Measurements from ENCODE around the gene GOLGA6L1.
"Not testable (repeated sequence)": the region's sequence is repeated elsewhere in the genome, so short reads cannot be mapped to it uniquely, and the experiment has no call there.

Gene GOLGA6L1

GRCh38 chr15:23136722-23137121, at the start of gene GOLGA6L1:
Gene GOLGA6L1, minus strand, starts transcription at chr15:23136822. Its CDS starts 91 bp downstream, at chr15:23136731.
- H3K27ac ChIP-seq = not testable (repeated sequence)

GRCh38 chr15:23181201-23181600, 44.6 kb upstream of the GOLGA6L1 start:
- not testable (repeated sequence) for H3K27ac ChIP-seq

GRCh38 chr15:23180547-23180927, 43.9 kb upstream of the GOLGA6L1 start:
- not testable (repeated sequence) for H3K27ac ChIP-seq

- not testable (repeated sequence) for H3K27ac ChIP-seq
Observed at GRCh38 chr15:23179768-23180546, 43.3 kb upstream of the GOLGA6L1 start.

- not testable (repeated sequence) for H3K27ac ChIP-seq
Observed at GRCh38 chr15:23176683-23177082, 40.1 kb upstream of the GOLGA6L1 start.

GRCh38 chr15:23175606-23176005, 39.0 kb upstream of the GOLGA6L1 start:
- not testable (repeated sequence) for H3K27ac ChIP-seq

GRCh38 chr15:23174609-23175140, 38.1 kb upstream of the GOLGA6L1 start:
- not testable (repeated sequence) for H3K27ac ChIP-seq

GRCh38 chr15:23132787-23133186, 3.8 kb downstream of the GOLGA6L1 start:
- not testable (repeated sequence) for H3K27ac ChIP-seq

GRCh38 chr15:23118208-23118607, 18.4 kb downstream of the GOLGA6L1 start:
- TF ChIP-seq ZFX (IDR thresholded peaks at IDR 0.05) (no peak), CTCF (conservative IDR thresholded peaks at IDR 0.05) (no peak)
- H3K27ac ChIP-seq = no peak overlapping the region

GRCh38 chr15:23095796-23096195, 40.8 kb downstream of the GOLGA6L1 start:
- H3K27ac ChIP-seq = no peak overlapping the region

GRCh38 chr15:23083115-23083514, 53.5 kb downstream of the GOLGA6L1 start:
- no peak for TF ChIP-seq CTCF (conservative IDR thresholded peaks at IDR 0.05)
- no peak for TF ChIP-seq ZFX (IDR thresholded peaks at IDR 0.05)
- no peak overlapping the region for H3K27ac ChIP-seq

More at GRCh38 chr15:23095796-23096195, 40.8 kb downstream of the GOLGA6L1 start:
- no peak for TF ChIP-seq ZFX (IDR thresholded peaks at IDR 0.05)
- TF ChIP-seq CTCF (conservative IDR thresholded peaks at IDR 0.05) = no peak

- not testable (repeated sequence) for H3K27ac ChIP-seq
Observed at GRCh38 chr15:23081996-23082737, 54.5 kb downstream of the GOLGA6L1 start.
